Activated effector memory CD4-positive, alpha-beta T cell treated with Interleukin-2 at 50 U/mL for 16 hours (primary cell): ENCODE data around the gene DRC1.

Experiments used
- DNase-seq: peaks from one replicate; pipeline ENCODE4 v3.0.0-alpha.2; 2020

The DRC1 gene

GRCh38 chr2:26479131-26479788 is 77.5 kb downstream of the DRC1 start:
- DNase-seq: no peak

DNA sequence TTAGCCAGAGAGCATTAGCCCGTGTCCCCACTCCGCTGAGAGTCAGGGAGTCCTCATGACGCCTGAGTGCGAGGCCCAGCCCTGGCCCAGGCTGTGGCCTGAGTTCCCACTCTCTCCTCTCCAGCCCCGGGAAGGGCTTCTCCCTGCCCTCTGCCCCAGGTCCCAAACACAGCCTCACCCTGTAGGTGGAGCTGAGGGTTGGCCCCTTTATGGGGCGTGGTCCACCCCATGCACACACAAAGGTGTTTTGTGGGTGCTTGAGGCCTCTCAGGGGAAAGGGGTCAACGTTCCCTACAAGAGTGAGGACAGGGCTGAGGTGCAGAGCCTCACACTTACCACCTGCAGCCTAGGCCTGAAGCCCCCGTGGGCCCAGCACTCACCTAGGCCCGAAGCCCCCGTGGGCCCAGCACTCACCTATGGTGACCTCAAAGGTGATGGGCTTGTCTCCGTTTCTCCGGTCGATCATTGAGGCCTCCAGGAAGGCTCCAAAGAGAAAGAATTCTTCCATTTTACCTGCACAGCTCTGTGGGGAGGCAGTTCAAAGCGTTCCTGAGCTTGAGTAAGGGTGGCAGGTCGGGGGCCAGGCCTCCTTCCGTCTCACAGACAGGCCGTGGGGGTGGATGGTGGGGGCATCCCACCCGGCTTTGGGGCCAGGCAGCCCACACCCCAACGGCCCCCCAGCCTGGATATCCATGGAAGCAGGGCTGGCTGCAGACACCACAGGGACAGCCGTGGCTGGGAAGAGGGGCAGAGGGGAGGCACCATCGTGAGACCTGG is 78.3 kb downstream of the DRC1 start:
- DNase-seq: no peak

- DNase-seq: no peak
Observed at GRCh38 chr2:26480566-26481423, 79.1 kb downstream of the DRC1 start.

- DNase-seq: no peak
Observed at GRCh38 chr2:26481706-26482105, 80.0 kb downstream of the DRC1 start.

DNA sequence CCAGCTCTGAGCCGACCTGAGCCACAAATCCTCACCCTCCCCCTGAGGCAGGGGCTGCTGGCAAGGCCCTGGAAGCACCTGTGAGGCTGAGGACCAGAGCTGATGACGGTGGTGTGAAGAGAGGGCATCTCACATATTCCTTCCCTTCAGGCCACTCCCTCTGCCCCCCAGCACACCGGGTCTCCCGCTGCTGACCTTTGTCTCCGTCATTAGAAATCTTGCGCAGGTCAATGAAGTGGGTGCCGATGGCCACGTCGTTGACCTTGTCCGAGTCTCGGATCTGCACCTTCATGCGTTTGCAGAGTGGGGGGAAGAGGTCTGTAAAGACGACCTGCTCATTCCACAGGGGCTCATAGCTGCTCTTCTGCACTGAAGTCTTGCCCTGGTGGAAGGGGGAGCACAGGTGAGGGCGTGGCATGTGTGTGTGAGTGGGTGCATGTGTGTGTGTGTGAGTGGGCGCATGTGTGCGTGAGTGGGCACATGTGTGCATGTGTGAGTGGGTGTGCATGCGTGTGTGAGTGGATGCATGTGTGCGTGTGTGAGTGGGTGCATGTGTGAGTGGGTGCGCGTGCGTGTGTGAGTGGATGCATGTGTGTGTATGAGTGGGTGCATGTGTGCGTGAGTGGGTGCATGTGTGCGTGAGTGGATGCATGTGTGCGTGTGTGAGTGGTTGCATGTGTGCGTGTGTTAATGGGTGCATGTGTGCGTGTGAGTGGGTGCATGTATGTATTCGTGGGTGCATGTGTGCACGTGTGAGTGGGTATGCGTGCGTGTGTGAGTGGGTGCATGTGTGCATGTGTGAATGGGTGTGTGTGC is 80.7 kb downstream of the DRC1 start:
- DNase-seq: no peak

DNA sequence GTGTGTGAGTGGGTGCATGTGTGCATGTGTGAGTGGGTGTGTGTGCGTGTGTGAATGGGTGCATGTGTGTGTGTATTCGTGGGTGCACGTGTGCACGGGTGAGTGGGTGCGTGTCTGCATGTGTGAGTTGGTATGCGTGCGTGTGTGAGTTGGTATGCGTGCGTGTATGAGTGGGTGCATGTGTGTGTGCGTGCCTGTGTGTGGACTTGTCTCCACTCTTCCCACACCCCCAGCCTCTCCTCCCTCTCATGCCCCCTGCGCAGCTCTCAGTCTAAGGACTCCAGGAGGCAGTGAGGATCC is 81.3 kb downstream of the DRC1 start:
- DNase-seq: no peak

GRCh38 chr2:26483516-26483915 is 81.8 kb downstream of the DRC1 start:
- no peak for DNase-seq

DNA sequence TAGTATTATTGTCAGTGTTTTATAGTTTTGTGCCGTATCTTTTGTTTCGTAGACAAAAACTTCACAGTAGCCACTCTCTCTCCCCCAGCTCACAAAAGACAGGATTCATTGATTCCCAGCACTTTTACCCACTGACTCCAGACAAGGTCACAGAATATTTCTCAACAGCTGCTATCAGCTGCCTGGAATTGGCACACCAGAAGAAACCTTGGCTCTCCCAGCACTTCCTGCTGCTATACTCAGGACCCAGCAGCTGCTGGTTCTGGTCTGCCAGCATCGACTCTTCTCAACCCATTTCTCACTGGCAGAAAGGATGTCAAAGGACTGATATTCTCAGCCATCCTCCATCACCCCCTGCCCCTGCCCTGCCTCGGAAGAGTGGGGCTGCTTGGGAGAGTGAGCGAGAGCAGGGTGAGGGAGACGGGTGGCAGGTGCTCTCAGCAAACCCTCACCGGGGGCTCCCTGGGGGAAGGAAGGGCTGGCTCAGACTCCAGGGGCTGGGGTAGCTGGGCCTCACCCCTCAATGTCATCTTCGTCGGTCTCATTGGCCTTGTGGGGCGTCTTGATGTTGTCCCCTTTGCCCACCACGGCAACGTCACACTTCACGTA is 82.3 kb downstream of the DRC1 start:
- no peak for DNase-seq

GRCh38 chr2:26484579-26484978 is 82.9 kb downstream of the DRC1 start:
- DNase-seq: no peak

DNA sequence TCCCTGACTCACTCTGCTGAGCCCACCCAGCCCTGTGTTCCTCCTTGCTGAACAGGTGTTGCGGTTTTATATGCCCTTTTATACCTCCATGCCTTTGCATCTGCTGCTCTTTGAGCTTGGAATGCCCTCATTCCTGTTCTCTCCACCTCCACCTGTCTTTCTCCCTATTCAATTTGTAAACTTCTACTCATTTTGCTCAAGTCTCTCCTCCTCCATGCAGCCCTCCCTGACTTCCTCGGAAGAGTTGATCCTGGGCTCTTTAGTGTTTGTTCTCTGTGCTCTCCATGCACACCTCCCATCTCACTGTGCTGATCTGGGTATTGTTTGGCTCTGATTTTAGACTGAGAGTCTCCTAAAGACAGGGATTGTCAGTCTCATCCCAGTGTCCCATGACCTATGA is 83.4 kb downstream of the DRC1 start:
- no peak for DNase-seq

GRCh38 chr2:26485725-26486418 is 84.2 kb downstream of the DRC1 start:
- no peak for DNase-seq

GRCh38 chr2:26486789-26487188 is 85.1 kb downstream of the DRC1 start:
- DNase-seq: no peak

GRCh38 chr2:26487192-26487591 is 85.5 kb downstream of the DRC1 start:
- no peak for DNase-seq

GRCh38 chr2:26488463-26489212 is 86.9 kb downstream of the DRC1 start:
- no peak for DNase-seq

- DNase-seq: no peak
Observed at GRCh38 chr2:26489213-26489850, 87.6 kb downstream of the DRC1 start.

DNA sequence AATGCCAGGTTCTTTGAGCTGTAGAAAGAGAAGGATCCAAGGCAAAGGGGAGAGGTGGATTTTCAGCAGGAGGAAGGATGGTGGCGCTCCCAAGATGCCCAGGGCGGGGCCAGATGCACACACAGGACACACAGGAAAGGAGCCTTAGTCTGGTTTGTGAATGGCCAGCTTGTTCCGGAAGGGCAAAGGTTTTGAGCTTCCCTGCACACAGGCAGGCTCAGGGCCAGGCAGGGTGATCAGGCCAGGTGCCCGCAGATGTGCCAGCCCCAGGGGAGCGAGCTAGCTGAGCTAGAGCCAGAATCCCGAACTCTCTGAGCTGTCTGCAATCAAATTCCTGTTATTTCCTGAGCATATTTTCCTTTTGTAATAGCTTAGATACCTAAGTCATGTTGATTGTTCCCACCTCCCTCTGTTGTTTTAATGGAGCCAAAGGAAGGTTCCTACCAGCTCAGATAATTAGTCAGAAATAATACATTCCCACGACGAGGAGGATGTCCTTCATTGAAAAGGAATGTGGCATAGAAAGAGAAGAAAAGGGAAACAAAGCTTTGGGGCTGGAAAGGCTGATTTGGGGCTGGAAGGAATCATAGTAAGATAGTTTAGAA is 89.9 kb downstream of the DRC1 start:
- DNase-seq: no peak

- no peak for DNase-seq
Observed at GRCh38 chr2:26492749-26493515, 91.2 kb downstream of the DRC1 start.

- DNase-seq: no peak
Observed at GRCh38 chr2:26493566-26493965, 91.8 kb downstream of the DRC1 start.

- no peak for DNase-seq
Observed at GRCh38 chr2:26494199-26494598, 92.5 kb downstream of the DRC1 start.
